Type B pancreatic cell (in vitro differentiated cells): Measurements from ENCODE around the gene TNPO1. TPM values are rescaled to one million over a fixed set of nuclear protein-coding genes. Genes with fewer than 3 reads are reported as not detected.

Source experiments
- DNase-seq: peaks from one replicate; pipeline ENCODE4 v3.0.0; 2021; ENCODE audit warnings: mixed read lengths; ENCODE audit not compliant: unreplicated experiment; ENCODE audit errors: extremely low spot score
- H3K27ac Mint-ChIP-seq: 2 replicates; pipeline ENCODE4 v1.8.0; 2021; ENCODE audit warnings: mild to moderate bottlenecking, mixed read lengths
- H3K27me3 Mint-ChIP-seq: 2 replicates; pipeline ENCODE4 v1.8.0; 2021; ENCODE audit warnings: mixed read lengths
- H3K36me3 Mint-ChIP-seq: 2 replicates; pipeline ENCODE4 v1.8.0; 2021; ENCODE audit warnings: mixed read lengths
- H3K4me1 Mint-ChIP-seq: one replicate; pipeline ENCODE4 v1.8.0; 2021; ENCODE audit warnings: mixed read lengths; ENCODE audit not compliant: unreplicated experiment
- H3K4me3 Mint-ChIP-seq: 2 replicates; pipeline ENCODE4 v1.8.0; 2021; ENCODE audit warnings: mild to moderate bottlenecking, mixed read lengths
- H3K9me3 Mint-ChIP-seq: 2 replicates; pipeline ENCODE4 v1.8.0; 2021; ENCODE audit warnings: mixed read lengths
- total RNA-seq: library from RNA; stranded (reverse); gene quantifications from 2 replicates; pipeline ENCODE4 v1.2.1, GENCODE V29; 2021; ENCODE audit warnings: low replicate concordance
- TF ChIP-seq, protein P1 (sequence below): fragments of 200-600 bp; sonication (generic); conservative IDR thresholded peaks from 2 replicates; pipeline ENCODE4 v1.5.0; 2021; ENCODE audit warnings: antibody characterized with exemption, mild to moderate bottlenecking

Gene TNPO1
- total RNA-seq, 1 donor from 2014 or later = 131 TPM

GRCh38 chr5:72855821-72856220 is 39.4 kb downstream of the TNPO1 start:
- H3K4me3 Mint-ChIP-seq = no peak overlapping the region
- H3K27ac Mint-ChIP-seq = no peak overlapping the region
- no peak for DNase-seq
- no peaks in the 10 kb centered on the region for H3K9me3 Mint-ChIP-seq
- H3K27me3 Mint-ChIP-seq = no peaks in the 10 kb centered on the region
- TF ChIP-seq, protein P1, sequence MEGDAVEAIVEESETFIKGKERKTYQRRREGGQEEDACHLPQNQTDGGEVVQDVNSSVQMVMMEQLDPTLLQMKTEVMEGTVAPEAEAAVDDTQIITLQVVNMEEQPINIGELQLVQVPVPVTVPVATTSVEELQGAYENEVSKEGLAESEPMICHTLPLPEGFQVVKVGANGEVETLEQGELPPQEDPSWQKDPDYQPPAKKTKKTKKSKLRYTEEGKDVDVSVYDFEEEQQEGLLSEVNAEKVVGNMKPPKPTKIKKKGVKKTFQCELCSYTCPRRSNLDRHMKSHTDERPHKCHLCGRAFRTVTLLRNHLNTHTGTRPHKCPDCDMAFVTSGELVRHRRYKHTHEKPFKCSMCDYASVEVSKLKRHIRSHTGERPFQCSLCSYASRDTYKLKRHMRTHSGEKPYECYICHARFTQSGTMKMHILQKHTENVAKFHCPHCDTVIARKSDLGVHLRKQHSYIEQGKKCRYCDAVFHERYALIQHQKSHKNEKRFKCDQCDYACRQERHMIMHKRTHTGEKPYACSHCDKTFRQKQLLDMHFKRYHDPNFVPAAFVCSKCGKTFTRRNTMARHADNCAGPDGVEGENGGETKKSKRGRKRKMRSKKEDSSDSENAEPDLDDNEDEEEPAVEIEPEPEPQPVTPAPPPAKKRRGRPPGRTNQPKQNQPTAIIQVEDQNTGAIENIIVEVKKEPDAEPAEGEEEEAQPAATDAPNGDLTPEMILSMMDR = no peak
- peaks cover 36% of the 10 kb centered on the region for H3K36me3 Mint-ChIP-seq
- peaks cover 11% of the 10 kb centered on the region for H3K4me1 Mint-ChIP-seq

DNA sequence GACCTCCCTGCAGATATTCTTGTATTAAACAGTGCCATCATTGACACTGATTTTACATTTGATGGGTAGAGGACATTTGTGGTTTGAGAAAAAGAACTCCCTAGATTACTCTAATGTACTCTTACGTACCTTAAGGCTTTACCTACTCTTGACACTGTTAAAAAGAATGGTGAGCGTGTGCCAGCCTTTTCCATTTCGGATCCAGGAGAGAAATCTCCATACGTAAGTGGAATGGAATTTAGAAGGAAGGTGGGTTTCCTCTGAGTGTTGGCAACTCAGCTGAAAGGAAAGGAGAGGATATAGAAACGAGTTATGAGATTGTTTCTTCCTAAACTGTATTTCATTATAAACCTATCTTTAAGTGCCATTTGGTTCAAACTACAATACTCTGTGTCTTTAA is 40.9 kb downstream of the TNPO1 start:
- peaks cover 9% of the 10 kb centered on the region for H3K4me1 Mint-ChIP-seq
- no peak overlapping the region for H3K27ac Mint-ChIP-seq
- H3K9me3 Mint-ChIP-seq = no peaks in the 10 kb centered on the region
- peaks cover 42% of the 10 kb centered on the region for H3K36me3 Mint-ChIP-seq
- DNase-seq = no peak
- TF ChIP-seq, protein P1 = no peak
- H3K4me3 Mint-ChIP-seq = no peak overlapping the region
- H3K27me3 Mint-ChIP-seq = no peaks in the 10 kb centered on the region

DNA sequence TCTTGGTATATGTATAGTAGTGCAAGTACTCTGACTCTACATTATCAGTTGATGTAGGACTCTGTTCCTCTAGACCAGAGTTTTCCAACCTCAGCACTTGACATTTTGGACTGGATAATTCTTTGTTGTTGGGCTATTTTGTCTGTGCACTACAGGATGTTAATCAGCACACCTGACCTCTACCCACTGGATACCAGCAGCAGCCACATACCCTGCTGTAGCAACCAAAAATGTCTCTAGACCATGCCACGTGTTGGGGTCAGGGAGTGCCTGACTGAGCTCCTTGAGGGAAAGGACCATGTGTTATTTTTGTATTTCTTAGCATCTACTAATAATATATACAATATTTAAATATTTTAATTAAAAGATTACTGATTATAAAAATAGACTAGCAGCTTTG is 42.7 kb downstream of the TNPO1 start:
- H3K4me3 Mint-ChIP-seq = no peak overlapping the region

GRCh38 chr5:72860499-72860898 is 44.0 kb downstream of the TNPO1 start:
- DNase-seq = no peak
- Mint-ChIP-seq H3K4me1 (no peaks in the 10 kb centered on the region), H3K36me3 (peaks cover 35% of the 10 kb centered on the region), H3K27ac (no peak overlapping the region), H3K27me3 (no peaks in the 10 kb centered on the region), H3K4me3 (no peak overlapping the region), H3K9me3 (no peaks in the 10 kb centered on the region)
- TF ChIP-seq, protein P1 = no peak

More for the DNA sequence above, 42.7 kb downstream of the TNPO1 start:
- H3K27me3 Mint-ChIP-seq = no peaks in the 10 kb centered on the region
- H3K9me3 Mint-ChIP-seq = no peaks in the 10 kb centered on the region
- no peaks in the 10 kb centered on the region for H3K4me1 Mint-ChIP-seq
- no peak overlapping the region for H3K27ac Mint-ChIP-seq
- H3K36me3 Mint-ChIP-seq = peaks cover 33% of the 10 kb centered on the region
- TF ChIP-seq, protein P1 = no peak
- DNase-seq = no peak

DNA sequence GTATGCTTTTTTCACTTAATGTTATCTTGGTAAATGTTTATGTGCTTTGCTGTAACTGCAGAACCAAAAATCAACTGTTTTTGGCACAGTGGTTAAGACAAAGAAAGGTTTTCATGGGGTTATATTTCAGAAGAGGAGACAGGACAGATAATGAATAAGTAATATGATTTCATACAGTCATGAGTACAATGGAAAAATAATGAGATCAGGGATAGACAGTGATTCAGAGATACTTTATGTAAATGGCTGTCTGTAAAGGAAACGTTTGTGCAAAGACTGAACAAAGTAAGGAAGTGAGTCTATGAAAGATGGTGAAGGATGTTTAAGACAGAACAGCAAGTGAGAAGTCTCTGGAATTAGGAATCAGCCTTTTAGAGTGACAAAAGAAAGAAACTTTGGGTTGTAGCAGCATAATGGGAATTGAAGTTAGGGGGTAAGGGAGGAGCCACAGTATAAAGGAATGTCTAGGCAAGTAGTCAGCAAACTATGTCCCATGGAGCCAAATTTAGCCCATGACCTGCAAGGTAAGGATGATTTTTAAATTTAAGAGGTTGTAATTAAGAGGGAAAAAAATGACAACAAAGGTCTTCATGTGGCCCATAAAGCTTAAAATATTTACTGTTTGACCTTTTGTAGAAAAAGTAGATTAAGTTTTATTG is 55.0 kb downstream of the TNPO1 start:
- Mint-ChIP-seq H3K9me3 (no peaks in the 10 kb centered on the region), H3K4me1 (no peaks in the 10 kb centered on the region), H3K4me3 (no peak overlapping the region), H3K27me3 (no peaks in the 10 kb centered on the region), H3K27ac (no peak overlapping the region), H3K36me3 (peaks cover 41% of the 10 kb centered on the region)
- no peak for DNase-seq
- TF ChIP-seq, protein P1 = no peak
